BJ (cell line): ENCODE results near the gene TARS3. TPM values are rescaled to one million over a fixed set of nuclear protein-coding genes. Genes with fewer than 3 reads are reported as not detected.

ENCODE experiments used
- CTCF ChIA-PET: fragments of 350-600 bp; formaldehyde crosslinking; extraction: SDS; loops from one replicate; lab custom pipeline; 2021; ENCODE audit warnings: antibody characterized with exemption, inconsistent platforms; lab: Yijun Ruan, JAX
- POLR2A ChIA-PET: fragments of 300-600 bp; sonication (Branson Sonifier 250); formaldehyde crosslinking; extraction: SDS; loops from one replicate; lab custom pipeline; 2021; ENCODE audit warnings: antibody characterized with exemption; lab: Charles Lee
- DNase-seq: peaks from one replicate; pipeline ENCODE4 v3.0.0-alpha.2; 2011; ENCODE audit warnings: low read depth
- H3K27me3 ChIP-seq: 2 replicates; pipeline ENCODE4 v1.6.0; 2011; ENCODE audit warnings: low read length; ENCODE audit not compliant: control insufficient read depth, insufficient read depth
- H3K36me3 ChIP-seq: 2 replicates; pipeline ENCODE4 v1.5.1; 2011; ENCODE audit warnings: low read length; ENCODE audit not compliant: control insufficient read depth, insufficient read depth
- H3K4me3 ChIP-seq: 2 replicates; pipeline ENCODE4 v1.5.1; 2011; ENCODE audit warnings: low read depth, mild to moderate bottlenecking, control low read depth, low read length
- polyA plus RNA-seq: library from polyadenylated mRNA; depleted of rRNA; stranded (reverse); fragments of >200 nt; gene quantifications from 2 replicates; pipeline ENCODE4 v1.2.3, GENCODE V29; 2011
- TF ChIP-seq, protein P1 (sequence below): IDR thresholded peaks from 2 replicates; pipeline ENCODE4 v1.5.1; 2011; ENCODE audit warnings: low read depth, mild to moderate bottlenecking, control low read depth, inconsistent platforms, low read length, moderate library complexity; ENCODE audit not compliant: insufficient read depth

The TARS3 gene
- polyA plus RNA-seq, 1 experiment, result 3.1 TPM

DNA sequence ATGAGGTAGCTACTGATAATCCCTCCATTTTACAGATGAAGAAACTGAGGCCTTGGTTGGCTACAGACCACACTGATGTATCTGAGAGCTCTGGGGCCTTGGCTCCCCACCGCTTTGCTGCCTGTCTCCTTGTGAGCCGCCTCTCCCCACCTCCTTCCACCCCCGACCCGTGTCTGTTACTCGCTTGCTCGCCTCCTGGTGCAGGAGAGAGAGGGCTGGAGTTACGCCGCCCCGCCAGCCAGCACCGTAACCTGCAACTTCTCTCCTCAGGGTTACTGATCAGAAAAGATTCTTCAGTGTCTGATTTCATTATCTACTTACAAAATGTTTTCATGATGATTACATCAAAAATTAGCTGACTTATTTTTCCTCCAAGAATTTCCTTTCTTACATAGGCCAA, 106.2 kb downstream of the TARS3 start:
- ChIA-PET POLR2A (no interaction called here), CTCF (no interaction called here)
- no peak for DNase-seq
- Histone ChIP-seq H3K27me3 (no peaks in the 10 kb centered on the region), H3K4me3 (no peak overlapping the region), H3K36me3 (no peaks in the 10 kb centered on the region)
- TF ChIP-seq, protein P1, sequence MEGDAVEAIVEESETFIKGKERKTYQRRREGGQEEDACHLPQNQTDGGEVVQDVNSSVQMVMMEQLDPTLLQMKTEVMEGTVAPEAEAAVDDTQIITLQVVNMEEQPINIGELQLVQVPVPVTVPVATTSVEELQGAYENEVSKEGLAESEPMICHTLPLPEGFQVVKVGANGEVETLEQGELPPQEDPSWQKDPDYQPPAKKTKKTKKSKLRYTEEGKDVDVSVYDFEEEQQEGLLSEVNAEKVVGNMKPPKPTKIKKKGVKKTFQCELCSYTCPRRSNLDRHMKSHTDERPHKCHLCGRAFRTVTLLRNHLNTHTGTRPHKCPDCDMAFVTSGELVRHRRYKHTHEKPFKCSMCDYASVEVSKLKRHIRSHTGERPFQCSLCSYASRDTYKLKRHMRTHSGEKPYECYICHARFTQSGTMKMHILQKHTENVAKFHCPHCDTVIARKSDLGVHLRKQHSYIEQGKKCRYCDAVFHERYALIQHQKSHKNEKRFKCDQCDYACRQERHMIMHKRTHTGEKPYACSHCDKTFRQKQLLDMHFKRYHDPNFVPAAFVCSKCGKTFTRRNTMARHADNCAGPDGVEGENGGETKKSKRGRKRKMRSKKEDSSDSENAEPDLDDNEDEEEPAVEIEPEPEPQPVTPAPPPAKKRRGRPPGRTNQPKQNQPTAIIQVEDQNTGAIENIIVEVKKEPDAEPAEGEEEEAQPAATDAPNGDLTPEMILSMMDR, result no peak

DNA sequence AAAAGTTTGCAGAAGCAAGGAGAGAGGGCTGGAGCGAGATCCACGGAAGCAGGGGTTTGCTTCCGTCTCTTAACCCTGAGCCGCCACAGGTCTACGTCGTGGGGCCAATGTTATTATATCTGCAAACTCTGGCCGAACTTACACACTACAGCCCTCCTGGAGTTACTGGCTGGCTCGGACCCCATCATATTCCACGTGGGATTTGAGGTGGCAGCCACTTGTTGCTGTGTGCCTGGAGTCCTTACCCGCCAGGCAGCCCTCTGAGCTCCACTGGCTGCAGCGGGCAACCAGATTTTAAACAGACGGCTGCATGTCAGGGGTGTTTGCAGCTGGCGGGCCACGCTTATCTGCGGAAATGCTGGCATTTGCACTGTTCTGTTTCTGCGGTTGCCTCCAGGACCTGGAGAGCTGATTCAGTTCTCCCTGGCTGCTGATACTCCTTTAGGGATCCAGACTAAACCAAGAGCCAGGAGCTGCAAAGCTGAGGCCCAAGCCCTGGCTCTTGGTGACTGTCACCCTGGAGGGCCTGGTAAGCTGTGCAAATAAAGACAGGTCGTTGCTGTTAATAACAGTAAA, 106.8 kb downstream of the TARS3 start:
- H3K27me3 ChIP-seq, result no peaks in the 10 kb centered on the region
- H3K4me3 ChIP-seq, result no peak overlapping the region
- POLR2A ChIA-PET, result no interaction called here
- DNase-seq, result no peak
- CTCF ChIA-PET, result no interaction called here
- TF ChIP-seq, protein P1, result no peak
- no peaks in the 10 kb centered on the region for H3K36me3 ChIP-seq

DNA sequence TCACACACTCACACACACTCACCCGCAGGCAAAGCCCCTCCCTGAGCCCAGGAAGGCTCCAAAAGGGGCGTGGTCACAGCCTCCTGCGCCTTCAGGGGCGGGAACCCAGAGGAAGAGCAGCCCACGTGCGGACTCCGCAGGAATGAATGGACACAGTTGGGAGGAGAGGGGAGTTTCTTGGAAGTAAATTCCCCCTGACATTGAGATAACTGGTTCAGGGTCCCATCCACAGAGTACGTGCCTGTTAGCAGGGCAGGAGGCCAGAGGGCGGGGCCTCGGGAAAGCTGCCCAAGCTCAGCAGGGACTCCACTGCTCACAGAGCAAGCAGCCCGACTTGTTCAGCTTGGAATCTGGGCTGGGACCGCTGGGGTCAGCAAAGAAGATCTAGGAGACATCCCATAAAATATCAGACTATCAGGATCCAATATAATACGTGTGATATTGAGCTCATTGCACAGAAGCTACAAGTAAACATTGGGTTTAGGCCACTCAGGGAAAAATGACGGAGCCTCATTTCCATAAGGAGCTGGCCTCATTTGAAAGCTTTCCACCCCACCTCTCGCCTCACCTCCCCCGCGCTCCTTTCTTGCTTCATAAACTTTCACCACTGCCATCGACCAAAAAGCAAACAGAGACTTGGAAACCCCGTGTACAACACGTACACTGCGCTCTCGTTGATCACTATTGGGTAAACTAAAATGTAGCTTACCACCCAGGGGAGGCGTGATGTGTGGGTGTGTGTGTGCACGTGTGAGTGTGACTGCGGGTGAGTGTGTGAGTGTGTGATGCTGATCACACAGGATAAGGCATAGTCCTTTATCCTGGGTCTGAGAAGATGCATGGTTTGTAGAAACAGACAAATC, 108.1 kb downstream of the TARS3 start:
- TF ChIP-seq, protein P1, result no peak
- no peaks in the 10 kb centered on the region for H3K27me3 ChIP-seq
- ChIA-PET POLR2A (no interaction called here), CTCF (interaction anchor here (0.7 to 1.1 kb wide), 3 partner anchors 10 to 26 kb away, joined by 3 read pairs; no protein-coding TSS in a partner anchor)
- no peak overlapping the region; the same call in 1 of the 2 replicates for H3K4me3 ChIP-seq
- H3K36me3 ChIP-seq, result no peaks in the 10 kb centered on the region
- peak; percentile 19 for DNase-seq

DNA sequence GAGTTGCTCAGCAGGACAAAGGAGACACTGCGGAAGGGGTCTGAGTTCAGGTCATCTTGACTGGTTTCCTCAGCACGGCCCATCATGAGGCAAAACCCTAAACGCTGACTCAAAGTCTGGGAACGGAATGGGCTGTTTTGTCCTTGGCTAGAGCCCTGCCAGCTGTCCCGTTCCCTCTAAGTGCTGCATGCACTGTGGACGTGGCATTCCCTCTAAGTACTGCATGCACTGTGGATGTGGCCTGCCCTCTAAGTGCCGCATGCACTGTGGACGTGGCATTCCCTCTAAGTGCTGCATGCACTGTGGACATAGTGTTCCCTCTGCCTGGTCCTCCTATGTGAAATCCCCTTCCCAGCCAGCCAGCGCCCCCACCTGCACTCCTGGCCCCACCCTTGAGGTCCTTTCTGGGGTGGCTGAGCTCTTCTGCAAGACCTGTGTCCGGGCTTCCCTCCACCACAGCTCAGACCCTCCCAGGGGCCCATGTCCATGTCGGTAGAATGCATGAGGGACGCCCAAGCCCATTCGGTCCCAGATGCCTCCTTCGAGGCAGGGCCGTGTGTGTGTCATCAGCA, 108.8 kb downstream of the TARS3 start:
- ChIA-PET POLR2A (no interaction called here), CTCF (interaction anchor here (0.7 to 1.0 kb wide), 3 partner anchors 10 to 26 kb away, joined by 3 read pairs; no protein-coding TSS in a partner anchor)
- Histone ChIP-seq H3K36me3 (no peaks in the 10 kb centered on the region), H3K4me3 (no peak overlapping the region; the same call in 1 of the 2 replicates), H3K27me3 (no peaks in the 10 kb centered on the region)
- TF ChIP-seq, protein P1, result no peak
- DNase-seq, result no peak

DNA sequence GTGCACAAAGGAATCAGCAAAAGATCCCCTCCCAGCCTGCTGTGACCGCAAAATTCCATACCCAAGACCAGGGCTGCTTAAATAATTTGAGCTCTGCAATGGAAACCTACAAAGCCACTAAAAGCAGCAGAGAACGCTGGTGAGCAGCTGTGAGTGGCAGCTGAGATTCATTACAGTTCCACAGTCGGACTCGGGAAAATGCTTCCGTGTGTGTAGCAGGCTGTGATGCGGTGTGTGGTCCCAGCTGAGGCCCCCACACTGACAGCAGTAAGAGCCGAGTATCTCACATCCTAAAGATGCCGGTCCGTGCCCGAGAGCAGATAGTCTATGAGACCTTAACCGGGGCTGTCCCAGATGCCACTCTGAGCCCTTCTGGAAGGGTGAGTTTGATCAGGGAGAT, 109.5 kb downstream of the TARS3 start:
- Histone ChIP-seq H3K27me3 (no peaks in the 10 kb centered on the region), H3K36me3 (no peaks in the 10 kb centered on the region), H3K4me3 (no peak overlapping the region)
- DNase-seq, result no peak
- ChIA-PET POLR2A (no interaction called here), CTCF (interaction anchor here (1.0 kb wide), 1 partner anchor 27 kb away, joined by 3 read pairs; no protein-coding TSS in a partner anchor)
- TF ChIP-seq, protein P1, result no peak
